Testis (tissue), 3 donors: ENCODE measurements around the gene EEF2K. TPM values are rescaled to one million over a fixed set of nuclear protein-coding genes. Genes with fewer than 3 reads are reported as not detected.

Source experiments
- DNase-seq: peaks from one replicate; pipeline ENCODE4 v3.0.0-alpha.2; 2019
- H3K27ac ChIP-seq, 2 donors: fragments of 200-600 bp; sonication (generic); one replicate each; pipeline ENCODE4 v1.5.1; 2019
- H3K27me3 ChIP-seq: fragments of 200-600 bp; sonication (generic); one replicate; pipeline ENCODE4 v1.5.1; 2019
- H3K36me3 ChIP-seq: fragments of 200-600 bp; sonication (generic); one replicate; pipeline ENCODE4 v1.5.1; 2017; ENCODE audit warnings: low read depth; ENCODE audit errors: missing control alignments
- H3K4me1 ChIP-seq: fragments of 200-600 bp; sonication (generic); one replicate; pipeline ENCODE4 v1.5.1; 2019
- H3K4me3 ChIP-seq, 2 donors: fragments of 200-600 bp; sonication (generic); one replicate each; pipeline ENCODE4 v1.5.1; 2017 to 2019
- H3K9me3 ChIP-seq: fragments of 200-600 bp; sonication (generic); one replicate; pipeline ENCODE4 v1.5.1; 2017
- POLR2A ChIP-seq: fragments of 450-650 bp; IDR thresholded peaks from one replicate; pipeline ENCODE4 v1.6.1; 2017; ENCODE audit warnings: antibody characterized with exemption, mild to moderate bottlenecking, moderate library complexity
- WGBS, 2 donors: methylation state at CpG; one replicate each; pipeline ENCODE4 v1.1.5; 2018; 5-methylcytosine and 5-hydroxymethylcytosine counted together
- intact Hi-C: fragments of 100-400 bp; cut with DNase I; formaldehyde crosslinking; loops from one replicate; pipeline ENCODE4 v1.15.1; 2023; ENCODE audit warnings: low total_unique reads
- polyA plus RNA-seq: library from polyadenylated mRNA; stranded (reverse); fragments of 350-450 nt; fragmentation: Illumina TruSeq; extraction: RNeasy Lipid Tissue Mini Kit (QIAGEN cat#74804); gene quantifications from one replicate; pipeline ENCODE4 v1.2.3, GENCODE V29; 2014; ENCODE audit warnings: low read depth, low replicate concordance; ENCODE audit not compliant: insufficient read depth
- total RNA-seq, 2 donors: library from RNA; depleted of rRNA; stranded (reverse); fragments of >200 nt; gene quantifications; one replicate each; pipeline ENCODE4 v1.2.3, GENCODE V29; 2016
- TF ChIP-seq, protein P1 (sequence below), 3 experiments: fragments of 450-650 bp in 2 of 3; fragments of 200-600 bp in 1 of 3; sonication (generic) in 1 of 3; IDR thresholded peaks; one replicate each; pipeline ENCODE4 v1.5.1; 2016 to 2019; ENCODE audit warnings: antibody characterized with exemption in 3 of 3, mild to moderate bottlenecking in 2 of 3, moderate library complexity in 1 of 3

Gene EEF2K
- total and polyA plus RNA-seq, 3 donors from 2014 or later: 6.6 to 11.1 (median 10.2) TPM

DNA sequence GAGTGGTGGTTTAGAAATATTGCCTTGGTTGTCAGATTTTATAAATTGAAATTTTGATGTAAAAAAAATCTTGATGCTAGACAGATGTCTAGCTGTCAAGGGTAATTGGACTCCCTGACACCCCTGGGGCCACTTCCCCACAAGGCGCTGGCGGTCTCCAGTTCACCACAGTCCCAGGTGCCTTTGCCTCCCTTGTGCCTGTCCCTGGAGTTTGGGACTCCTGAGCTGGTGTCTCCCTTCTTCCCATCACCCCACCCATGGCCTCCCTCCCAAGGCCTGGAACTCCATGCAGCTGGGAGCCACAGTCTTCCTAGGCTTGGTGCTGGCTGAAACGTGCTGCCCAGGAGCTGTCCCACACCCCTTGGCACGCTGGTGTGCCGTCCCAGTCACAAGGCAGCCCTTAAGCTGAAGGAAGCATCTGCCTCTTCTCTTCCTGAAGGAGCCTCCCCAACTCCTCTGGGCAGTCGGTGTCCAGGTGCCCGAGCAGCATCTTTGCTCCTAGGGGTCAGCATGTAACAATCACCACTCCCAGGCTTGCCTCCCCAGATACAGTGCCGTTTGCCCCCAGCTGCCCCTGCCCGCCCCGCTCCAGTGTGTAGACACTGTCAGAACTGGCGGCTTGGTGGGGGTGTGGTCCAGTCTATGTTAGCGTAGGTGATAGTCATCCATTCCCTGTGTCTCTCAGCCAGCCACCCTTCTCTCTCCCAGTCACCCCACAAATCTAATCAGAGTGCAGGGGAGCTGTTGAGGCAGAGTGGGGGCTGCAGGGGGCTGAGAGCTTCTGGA, 117.3 kb downstream of the EEF2K start:
- Histone ChIP-seq H3K9me3 (no peaks in the 10 kb centered on the region), H3K4me1 (no peaks in the 10 kb centered on the region), H3K27ac (no peak overlapping the region), H3K4me3 (no peak overlapping the region), H3K36me3 (no peaks in the 10 kb centered on the region), H3K27me3 (no peaks in the 10 kb centered on the region)
- TF ChIP-seq, protein P1, sequence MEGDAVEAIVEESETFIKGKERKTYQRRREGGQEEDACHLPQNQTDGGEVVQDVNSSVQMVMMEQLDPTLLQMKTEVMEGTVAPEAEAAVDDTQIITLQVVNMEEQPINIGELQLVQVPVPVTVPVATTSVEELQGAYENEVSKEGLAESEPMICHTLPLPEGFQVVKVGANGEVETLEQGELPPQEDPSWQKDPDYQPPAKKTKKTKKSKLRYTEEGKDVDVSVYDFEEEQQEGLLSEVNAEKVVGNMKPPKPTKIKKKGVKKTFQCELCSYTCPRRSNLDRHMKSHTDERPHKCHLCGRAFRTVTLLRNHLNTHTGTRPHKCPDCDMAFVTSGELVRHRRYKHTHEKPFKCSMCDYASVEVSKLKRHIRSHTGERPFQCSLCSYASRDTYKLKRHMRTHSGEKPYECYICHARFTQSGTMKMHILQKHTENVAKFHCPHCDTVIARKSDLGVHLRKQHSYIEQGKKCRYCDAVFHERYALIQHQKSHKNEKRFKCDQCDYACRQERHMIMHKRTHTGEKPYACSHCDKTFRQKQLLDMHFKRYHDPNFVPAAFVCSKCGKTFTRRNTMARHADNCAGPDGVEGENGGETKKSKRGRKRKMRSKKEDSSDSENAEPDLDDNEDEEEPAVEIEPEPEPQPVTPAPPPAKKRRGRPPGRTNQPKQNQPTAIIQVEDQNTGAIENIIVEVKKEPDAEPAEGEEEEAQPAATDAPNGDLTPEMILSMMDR (IDR thresholded peaks at IDR 0.05): no peak
- no peak for TF ChIP-seq POLR2A
- WGBS, 2 donors: 87 to 92% methylated on average over 11 to 12 of the region's 12 CpGs
- no peak for DNase-seq
- intact Hi-C loops: no loop called here

DNA sequence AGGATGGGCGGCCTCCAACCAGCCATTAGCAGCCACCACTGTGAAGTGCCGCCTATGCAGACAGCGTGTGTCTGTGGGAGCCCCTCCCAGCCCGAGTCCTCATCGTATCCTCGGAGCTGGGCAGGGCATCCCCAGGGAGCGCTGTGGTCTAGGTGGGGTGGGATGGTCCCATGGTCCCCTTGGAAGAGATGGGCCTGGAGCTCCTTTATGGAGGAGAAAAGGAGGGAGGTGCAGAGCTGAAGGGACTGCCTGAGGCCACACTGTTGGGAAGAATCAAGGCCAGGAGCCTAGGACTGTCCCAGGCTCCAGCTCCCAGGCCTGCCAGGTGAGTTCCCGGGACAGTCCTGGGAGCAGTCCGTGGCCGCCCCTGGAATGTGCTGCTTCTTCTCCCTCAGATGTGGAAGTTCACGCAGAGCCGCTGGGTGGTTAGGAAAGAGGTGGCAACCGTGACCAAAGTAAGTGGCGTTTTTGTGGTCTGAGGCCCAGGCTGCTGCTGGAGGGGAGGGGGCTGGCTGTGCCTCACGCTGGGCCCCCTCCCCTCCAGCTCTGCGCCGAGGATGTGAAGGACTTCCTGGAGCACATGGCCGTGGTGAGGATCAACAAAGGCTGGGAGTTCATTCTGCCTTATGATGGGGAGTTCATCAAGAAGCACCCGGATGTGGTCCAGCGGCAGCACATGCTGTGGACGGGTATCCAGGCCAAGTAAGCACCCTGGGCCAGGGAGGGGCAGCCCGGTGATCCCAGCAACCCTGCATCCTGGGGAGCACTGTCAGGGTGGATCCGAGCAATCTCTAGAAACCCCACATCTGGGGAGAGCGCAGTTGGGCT, 118.1 kb downstream of the EEF2K start:
- DNase-seq: no peak
- TF ChIP-seq POLR2A: no peak
- TF ChIP-seq, protein P1 (IDR thresholded peaks at IDR 0.05): no peak
- Histone ChIP-seq H3K27me3 (no peaks in the 10 kb centered on the region), H3K36me3 (no peaks in the 10 kb centered on the region), H3K27ac (no peak overlapping the region), H3K4me3 (no peak overlapping the region), H3K9me3 (no peaks in the 10 kb centered on the region), H3K4me1 (no peaks in the 10 kb centered on the region)
- intact Hi-C loops: no loop called here
- WGBS, 2 donors: 91 to 93% methylated on average over 5 to 24 of the region's 24 CpGs

DNA sequence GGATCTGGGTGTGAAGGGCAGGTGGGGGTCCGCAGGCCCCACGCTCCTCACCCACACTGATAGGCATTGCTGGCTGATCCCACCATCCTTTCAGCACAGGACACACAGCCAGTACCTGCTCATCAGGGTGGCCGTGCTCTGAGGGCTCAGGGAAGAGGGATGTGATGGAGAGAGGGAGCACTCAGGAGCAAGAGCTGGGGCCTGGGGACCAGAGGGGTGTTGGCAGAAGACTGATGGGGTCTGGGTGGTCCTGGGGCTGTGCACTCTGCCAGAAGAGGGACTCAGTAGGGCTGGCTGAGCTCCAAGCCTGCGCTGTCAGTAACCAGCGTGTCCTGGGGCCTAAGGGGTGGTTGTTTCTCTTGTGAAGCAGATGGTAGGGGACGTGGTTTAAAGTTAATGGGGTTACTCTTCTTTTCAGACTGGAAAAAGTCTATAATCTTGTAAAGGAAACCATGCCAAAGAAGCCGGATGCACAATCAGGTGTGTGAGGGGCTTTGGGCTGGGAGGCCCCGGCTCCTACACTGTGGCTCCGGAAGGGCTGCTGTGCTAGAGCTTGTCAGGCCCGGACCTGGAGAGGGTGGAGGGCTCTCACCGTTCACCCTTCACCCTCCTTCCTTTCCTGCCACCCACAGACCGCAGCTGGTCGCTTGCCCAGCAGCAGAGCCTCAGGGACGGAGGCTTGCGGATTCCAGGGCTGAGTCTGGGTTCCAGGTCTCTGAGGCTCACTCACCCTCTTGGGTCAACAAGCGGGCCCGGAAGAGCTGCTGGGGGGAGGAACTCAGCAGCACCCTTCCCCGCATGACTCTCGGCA, 118.9 kb downstream of the EEF2K start:
- intact Hi-C loops: no loop called here
- no peaks in the 10 kb centered on the region for H3K36me3 ChIP-seq
- no peak overlapping the region for H3K4me3 ChIP-seq
- no peaks in the 10 kb centered on the region for H3K27me3 ChIP-seq
- TF ChIP-seq, protein P1 (IDR thresholded peaks at IDR 0.05): no peak
- no peak for TF ChIP-seq POLR2A
- 75 to 90% methylated on average over 11 to 19 of the region's 19 CpGs for WGBS, 2 donors
- no peaks in the 10 kb centered on the region for H3K9me3 ChIP-seq
- DNase-seq: no peak
- H3K4me1 ChIP-seq: no peaks in the 10 kb centered on the region
- H3K27ac ChIP-seq: no peak overlapping the region

DNA sequence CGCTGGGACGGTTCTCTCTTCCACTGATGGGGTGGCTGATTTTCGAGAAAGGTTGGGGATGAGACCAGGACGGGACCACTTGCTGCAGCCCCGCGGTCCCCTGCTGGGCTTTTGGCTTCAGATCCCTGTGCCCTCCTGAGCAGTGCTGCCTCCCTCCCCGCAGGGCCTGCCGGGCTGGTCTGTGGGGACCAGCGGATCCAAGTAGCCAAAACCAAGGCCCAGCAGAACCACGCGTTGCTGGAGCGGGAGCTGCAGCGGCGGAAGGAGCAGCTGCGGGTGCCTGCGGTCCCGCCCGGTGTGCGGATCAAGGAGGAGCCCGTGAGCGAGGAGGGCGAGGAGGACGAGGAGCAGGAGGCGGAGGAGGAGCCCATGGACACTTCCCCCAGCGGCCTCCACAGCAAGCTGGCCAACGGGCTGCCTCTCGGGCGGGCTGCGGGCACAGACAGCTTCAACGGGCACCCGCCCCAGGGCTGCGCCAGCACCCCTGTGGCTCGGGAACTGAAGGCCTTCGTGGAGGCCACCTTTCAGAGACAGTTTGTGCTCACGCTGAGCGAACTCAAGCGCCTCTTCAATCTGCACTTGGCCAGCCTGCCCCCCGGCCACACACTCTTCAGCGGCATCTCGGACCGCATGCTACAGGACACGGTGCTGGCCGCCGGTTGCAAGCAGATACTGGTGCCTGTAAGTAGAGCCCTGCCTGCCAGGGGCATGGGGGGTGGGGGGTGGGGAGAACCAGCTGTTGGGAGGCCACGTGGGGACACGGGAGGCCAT, 119.7 kb downstream of the EEF2K start:
- Histone ChIP-seq H3K36me3 (no peaks in the 10 kb centered on the region), H3K27ac (no peak overlapping the region), H3K9me3 (no peaks in the 10 kb centered on the region), H3K4me1 (no peaks in the 10 kb centered on the region), H3K4me3 (peak overlapping the region in 1 of 2 donors; percentile 23), H3K27me3 (no peaks in the 10 kb centered on the region)
- intact Hi-C loops: no loop called here
- 60 to 90% methylated on average over 7 to 41 of the region's 46 CpGs for WGBS, 2 donors
- DNase-seq: no peak
- no peak for TF ChIP-seq POLR2A
- TF ChIP-seq, protein P1 (IDR thresholded peaks at IDR 0.05): no peak
